SH-SY5Y (cell line): ENCODE measurements around the gene ST3GAL3.

Source experiments
- GATA2 ChIP-seq: IDR thresholded peaks from 2 replicates; pipeline ENCODE4 v1.6.1; 2011; ENCODE audit warnings: mild to moderate bottlenecking, low read depth, low read length
- GATA3 ChIP-seq: IDR thresholded peaks from 2 replicates; pipeline ENCODE4 v1.6.1; 2011; ENCODE audit warnings: low read depth, mild to moderate bottlenecking, low read length, moderate library complexity

GRCh38 chr1:43969416-43969745, 262.0 kb downstream of the ST3GAL3 start:
- no peak for TF ChIP-seq GATA2
- TF ChIP-seq GATA3 = no peak
